ENCODE results near the gene ATP6V1G3. TPM values are rescaled to one million over a fixed set of nuclear protein-coding genes. Genes with fewer than 3 reads are reported as not detected.
"Not testable (repeated sequence)": the region's sequence is repeated elsewhere in the genome, so short reads cannot be mapped to it uniquely, and the experiment has no call there.

The ATP6V1G3 gene, protein sequence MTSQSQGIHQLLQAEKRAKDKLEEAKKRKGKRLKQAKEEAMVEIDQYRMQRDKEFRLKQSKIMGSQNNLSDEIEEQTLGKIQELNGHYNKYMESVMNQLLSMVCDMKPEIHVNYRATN
- not detected for total RNA-seq
- not detected for polyA plus RNA-seq

GRCh38 chr1:198540580-198540979 lies at the start of gene ATP6V1G3:
Gene ATP6V1G3, minus strand, starts transcription at chr1:198540680. Its CDS starts 30 bp downstream, at chr1:198540650.
- Histone ChIP-seq H3K4me3 (no peak within 1 kb of the TSS), H3K4me1 (no peaks in the 10 kb centered on the region), H3K27ac (no peak within 1 kb of the TSS), H3K27me3 (no peaks in the 10 kb centered on the region), H3K36me3 (no peaks in the 10 kb centered on the region), H3K9me3 (no peaks in the 10 kb centered on the region)
- ATAC-seq = no peak
- 52 to 78% methylated on average over 1 of the region's 1 CpG for WGBS, 2 donors
- no peak for FAIRE-seq
- no peak for TF ChIP-seq CTCF (IDR thresholded peaks at IDR 0.05)
- no peak for DNase-seq
- intact Hi-C loops (cut with DNase I) = no loop called here

- no peak for FAIRE-seq
- ATAC-seq = no peak
These were observed 48.4 kb upstream of the ATP6V1G3 start for GRCh38 chr1:198588845-198589244.

DNA sequence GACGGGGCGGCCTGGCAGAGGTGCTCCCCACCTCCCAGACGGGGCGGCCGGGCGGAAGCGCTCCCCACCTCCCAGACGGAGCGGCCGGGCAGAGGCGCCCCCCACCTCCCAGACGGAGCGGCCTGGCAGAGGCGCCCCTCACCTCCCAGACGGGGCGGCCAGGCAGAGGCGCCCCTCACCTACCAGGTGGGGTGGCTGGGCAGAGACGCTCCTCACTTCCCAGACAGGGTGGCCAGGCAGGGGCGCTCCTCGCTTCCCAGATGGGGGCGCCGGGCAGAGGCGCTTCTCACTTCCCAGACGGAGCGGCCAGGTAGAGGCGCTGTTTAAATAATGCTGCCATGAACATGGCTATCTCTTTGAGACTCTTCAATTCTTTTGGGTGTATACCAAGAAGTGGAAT lies 43.7 kb upstream of the ATP6V1G3 start:
- Histone ChIP-seq H3K9me3 (no peaks in the 10 kb centered on the region), H3K36me3 (no peaks in the 10 kb centered on the region), H3K4me3 (no peak overlapping the region), H3K4me1 (no peaks in the 10 kb centered on the region), H3K27me3 (no peaks in the 10 kb centered on the region), H3K27ac (no peak overlapping the region)
- ATAC-seq (no peak), DNase-seq (peak in 1 of 6 donors; percentile 36), FAIRE-seq (no peak)
- intact Hi-C loops (cut with DNase I) = no loop called here
- TF ChIP-seq CTCF (IDR thresholded peaks at IDR 0.05) = no peak
- 90 to 94% methylated on average over 26 of the region's 26 CpGs for WGBS, 2 donors

More at GRCh38 chr1:198588845-198589244, 48.4 kb upstream of the ATP6V1G3 start:
- intact Hi-C loops (cut with DNase I) = no loop called here
- Histone ChIP-seq H3K4me3 (no peak overlapping the region), H3K27me3 (no peaks in the 10 kb centered on the region), H3K27ac (no peak overlapping the region), H3K36me3 (no peaks in the 10 kb centered on the region), H3K4me1 (no peaks in the 10 kb centered on the region), H3K9me3 (no peaks in the 10 kb centered on the region)
- no peak for DNase-seq
- TF ChIP-seq CTCF (IDR thresholded peaks at IDR 0.05) = no peak

- ATAC-seq; H3K4me3 ChIP-seq; H3K27ac ChIP-seq; H3K4me1 ChIP-seq; H3K36me3 ChIP-seq; FAIRE-seq; H3K9me3 ChIP-seq; H3K27me3 ChIP-seq; intact Hi-C loops (cut with DNase I); DNase-seq: not testable (repeated sequence)
- 63 to 67% methylated on average over 5 of the region's 5 CpGs for WGBS, 2 donors
These were observed 42.8 kb upstream of the ATP6V1G3 start for GRCh38 chr1:198583209-198583802.

DNA sequence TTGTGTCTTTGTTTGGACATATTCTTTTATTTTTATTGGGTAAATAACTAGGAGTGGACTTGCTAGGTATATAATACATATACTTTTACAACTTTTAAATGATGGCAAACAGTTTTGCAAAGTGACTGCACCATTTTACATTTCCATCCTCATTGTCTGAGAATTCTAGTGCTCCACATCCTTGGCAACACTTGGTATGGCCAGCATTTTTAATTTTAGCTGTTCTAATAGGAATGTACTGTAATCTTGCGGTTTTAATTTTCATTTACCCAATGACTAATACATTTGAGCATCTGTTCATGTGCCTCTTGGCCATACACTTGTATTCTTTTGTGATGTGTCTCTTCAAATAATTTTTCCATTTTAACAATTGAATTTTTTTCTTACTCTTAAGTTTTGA lies 37.0 kb upstream of the ATP6V1G3 start:
- 86 to 88% methylated on average over 1 of the region's 1 CpG for WGBS, 2 donors
- Histone ChIP-seq H3K27me3 (no peaks in the 10 kb centered on the region), H3K4me1 (no peaks in the 10 kb centered on the region), H3K36me3 (no peaks in the 10 kb centered on the region), H3K27ac (no peak overlapping the region), H3K4me3 (no peak overlapping the region), H3K9me3 (no peaks in the 10 kb centered on the region)
- FAIRE-seq = no peak
- no peak for DNase-seq
- ATAC-seq = no peak
- TF ChIP-seq CTCF (IDR thresholded peaks at IDR 0.05) = no peak
- intact Hi-C loops (cut with DNase I) = no loop called here
